Stimulated activated CD4-positive, alpha-beta T cell treated with anti-CD3 and anti-CD28 coated beads, Interleukin-4, amount 100 ng/mL, for 4 hours (primary cell): ENCODE data around the gene NPHP4.

ENCODE experiments used
- DNase-seq, 2 experiments: peaks; one replicate each; pipeline ENCODE4 v3.0.0-alpha.2; 2020

NPHP4 gene

GRCh38 chr1:5888606-5889211, 103.5 kb downstream of the NPHP4 start:
- no peak for DNase-seq

DNA sequence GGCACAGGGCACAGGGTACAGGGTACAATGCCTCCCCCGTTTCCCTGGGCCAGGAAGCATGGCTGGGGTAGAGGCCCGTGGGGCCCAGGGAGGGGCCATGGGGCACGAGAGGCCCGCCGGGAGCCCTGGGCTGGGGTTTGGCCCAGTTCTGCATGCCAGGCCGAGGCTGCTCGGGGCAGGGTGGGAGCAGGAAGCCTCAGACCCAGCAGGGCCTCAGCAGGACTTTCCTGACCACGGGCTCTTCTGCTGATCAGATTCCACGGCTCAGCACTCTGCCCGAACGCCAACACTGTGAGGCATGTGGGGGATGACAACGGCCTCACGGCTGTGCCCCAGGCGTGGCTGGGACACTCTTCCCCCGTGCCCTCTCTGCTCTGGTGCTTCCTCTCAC, 104.3 kb downstream of the NPHP4 start:
- DNase-seq = no peak

GRCh38 chr1:5887349-5887970, 104.8 kb downstream of the NPHP4 start:
- DNase-seq = no peak

GRCh38 chr1:5886541-5887348, 105.5 kb downstream of the NPHP4 start:
- no peak for DNase-seq

DNA sequence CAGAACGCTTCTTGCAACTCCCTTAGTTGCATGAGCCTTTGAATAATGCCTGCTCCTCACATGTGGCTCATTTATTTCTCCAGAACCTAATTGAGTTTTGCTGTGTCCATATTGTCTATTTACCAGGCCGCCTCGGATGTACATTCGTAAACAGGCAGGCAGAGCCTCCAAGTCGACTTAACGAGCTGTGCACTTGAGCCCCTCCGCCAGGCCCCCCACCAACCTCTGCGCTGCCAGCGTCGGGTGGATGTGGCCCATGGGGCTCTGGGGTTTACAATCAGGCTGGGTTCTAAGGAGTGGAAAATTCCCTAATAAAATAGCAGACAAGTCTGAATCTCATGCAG, 106.1 kb downstream of the NPHP4 start:
- no peak for DNase-seq

- DNase-seq = no peak
Observed at GRCh38 chr1:5885471-5886139, 106.6 kb downstream of the NPHP4 start.

DNA sequence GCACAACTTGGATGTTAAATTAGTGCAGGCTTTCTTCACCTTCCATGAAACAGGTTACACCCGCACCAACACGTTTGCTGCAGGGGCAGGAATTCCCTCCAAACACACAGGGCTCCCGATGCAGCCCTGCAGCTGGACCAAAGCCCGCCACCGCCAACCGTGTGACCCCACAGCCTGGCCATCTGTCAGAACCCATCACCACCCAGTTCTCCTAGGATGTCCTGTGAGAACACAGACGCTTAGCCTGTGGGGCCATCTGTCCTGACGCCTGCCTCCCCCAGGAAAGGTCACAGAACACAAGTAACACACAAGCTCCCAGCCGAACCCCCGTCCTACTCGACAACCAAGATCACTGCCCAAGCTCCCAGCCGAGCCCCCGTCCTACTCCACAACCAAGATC, 108.1 kb downstream of the NPHP4 start:
- no peak for DNase-seq

DNA sequence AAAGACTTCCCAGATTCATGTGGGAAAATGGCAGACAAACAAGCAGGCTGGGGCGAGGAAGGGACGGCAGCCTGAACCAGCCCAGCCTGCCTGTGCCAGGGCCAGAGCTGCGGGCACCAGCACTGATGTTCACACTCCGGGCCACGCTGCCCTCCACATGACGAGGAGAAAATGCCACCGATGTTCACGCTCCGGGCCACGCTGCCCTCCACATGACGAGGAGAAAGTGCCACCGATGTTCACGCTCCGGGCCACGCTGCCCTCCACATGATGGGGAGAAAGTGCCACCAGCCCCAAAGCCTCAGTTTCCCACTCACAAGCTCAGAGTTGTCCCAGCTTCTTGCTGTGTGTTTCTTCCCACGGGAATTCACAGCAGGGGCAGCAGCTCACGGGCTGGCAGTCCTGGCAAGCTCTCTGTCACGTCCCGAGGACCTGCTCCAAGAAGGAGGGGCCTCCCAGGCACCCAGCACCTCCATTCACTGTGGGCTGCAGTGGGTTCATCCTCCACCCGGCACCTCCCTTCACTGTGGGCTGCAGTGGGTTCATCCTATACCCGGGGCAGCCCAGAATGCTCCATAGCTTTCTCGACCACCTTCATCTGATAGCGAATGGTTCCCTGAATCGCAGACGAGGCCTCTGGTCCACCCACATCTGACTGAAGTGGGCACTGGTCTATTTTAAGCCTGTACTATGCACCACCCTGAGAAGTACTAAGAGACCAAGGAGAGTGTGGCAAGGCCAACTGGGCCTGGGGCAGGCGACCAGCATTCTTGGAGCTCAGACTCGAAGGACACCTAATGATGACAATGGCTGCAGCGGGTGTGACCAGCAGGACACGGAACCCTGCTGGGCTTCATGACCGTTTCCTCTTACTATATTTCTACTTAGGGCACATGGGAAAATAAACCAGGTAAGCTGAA, 108.8 kb downstream of the NPHP4 start:
- no peak for DNase-seq

- no peak for DNase-seq
Observed at GRCh38 chr1:5882367-5883128, 109.7 kb downstream of the NPHP4 start.

DNA sequence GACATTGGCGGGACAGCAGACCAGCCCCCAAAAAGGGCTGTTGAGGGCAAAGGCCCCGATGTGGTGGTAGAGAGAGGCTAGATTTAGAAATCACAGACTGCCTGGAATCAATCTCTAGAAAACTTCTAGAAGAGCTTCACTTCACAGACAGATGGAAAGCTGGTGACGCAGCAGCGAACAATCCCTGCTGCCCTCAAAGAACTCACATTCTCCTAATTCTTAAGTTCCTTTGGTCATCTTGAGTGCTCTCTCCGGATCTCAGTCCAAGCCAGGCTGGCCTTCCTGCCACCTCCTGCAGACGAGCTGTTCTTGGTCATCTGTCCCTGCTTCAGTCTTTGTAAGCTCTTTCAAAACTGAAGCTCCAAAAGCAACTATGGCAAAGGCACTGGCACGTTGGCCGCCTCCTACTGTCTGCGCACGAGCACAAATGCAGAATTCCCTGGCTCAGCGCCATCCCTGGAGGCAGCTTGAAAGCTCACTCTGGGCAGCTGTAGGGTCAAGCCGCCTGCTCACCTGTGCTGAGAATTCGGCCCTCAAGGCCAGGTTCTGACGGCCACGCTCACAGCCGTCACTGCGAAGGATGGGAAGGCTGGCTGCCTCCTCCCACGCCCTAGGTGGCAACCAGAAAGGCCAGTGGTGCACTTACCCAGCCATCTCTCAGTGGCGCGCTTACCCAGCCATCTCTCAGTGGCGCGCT, 110.6 kb downstream of the NPHP4 start:
- no peak for DNase-seq

GRCh38 chr1:5880630-5881405, 111.4 kb downstream of the NPHP4 start:
- no peak for DNase-seq

GRCh38 chr1:5879421-5879820, 112.8 kb downstream of the NPHP4 start:
- no peak for DNase-seq

DNA sequence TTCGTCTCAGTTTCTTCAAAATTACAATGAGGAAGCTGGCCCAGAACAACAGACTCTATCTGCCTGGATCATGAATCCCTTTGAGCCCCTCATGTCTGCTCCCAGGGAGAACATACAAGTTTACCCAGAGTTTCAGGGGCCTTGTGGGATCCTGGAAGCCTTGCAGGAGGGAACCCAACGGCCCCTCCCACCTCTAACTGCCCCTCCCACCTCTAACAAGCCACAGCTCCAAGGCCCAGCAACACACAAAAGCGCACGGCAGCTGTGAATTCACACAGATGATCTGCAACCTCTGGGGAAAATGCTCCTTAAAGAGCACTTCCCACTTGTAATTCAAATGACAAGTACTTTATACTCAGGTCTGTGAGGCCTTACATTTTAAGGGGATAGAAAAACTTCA, 113.3 kb downstream of the NPHP4 start:
- DNase-seq = no peak

GRCh38 chr1:5877683-5878530, 114.3 kb downstream of the NPHP4 start:
- no peak for DNase-seq

DNA sequence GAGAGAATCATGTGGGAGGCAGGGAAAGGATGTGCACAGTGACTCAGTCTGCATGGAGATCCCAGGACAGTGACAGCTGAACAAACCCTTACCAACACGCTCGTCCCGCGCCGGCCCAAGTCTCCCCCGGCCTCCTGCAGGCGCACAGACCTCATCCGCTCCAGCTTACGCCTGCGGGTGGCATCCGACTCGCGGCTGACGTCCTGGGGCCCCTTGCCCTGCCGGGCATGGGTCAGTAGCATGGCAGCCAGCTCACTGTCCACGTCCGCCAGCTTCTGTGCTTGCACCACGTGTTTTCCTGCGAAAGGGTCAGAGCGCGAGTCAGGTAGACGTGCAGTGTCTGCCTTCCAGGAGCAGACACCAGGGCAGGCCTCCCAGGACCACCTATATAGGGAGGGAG, 115.2 kb downstream of the NPHP4 start:
- DNase-seq = no peak

DNA sequence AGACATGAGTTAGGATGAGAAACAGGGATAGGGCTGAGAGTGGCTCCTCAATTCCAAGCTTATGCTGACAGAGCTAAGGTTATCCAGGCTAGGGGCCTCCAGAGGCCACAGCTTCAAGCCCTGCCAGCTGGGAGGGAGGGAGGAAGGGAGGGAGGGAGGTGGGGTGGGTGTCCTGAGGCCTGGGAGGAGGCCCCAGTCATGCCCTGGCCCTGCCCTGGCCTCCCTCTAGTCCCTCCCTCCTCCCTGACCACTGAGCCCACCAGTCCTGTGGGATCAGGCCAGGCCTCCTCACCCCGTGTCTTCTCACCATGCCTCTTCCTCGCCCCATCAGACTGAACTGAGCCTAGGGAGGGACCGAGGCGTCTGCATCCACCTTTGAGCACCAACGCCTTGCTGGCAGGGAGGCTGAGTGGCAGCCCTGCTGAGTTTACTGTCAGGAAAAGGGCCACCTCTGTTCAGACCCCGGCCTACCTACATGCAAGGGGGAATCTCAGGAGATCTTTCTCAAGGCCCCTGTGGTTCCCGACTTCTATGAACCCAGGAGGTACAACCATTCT, 116.1 kb downstream of the NPHP4 start:
- DNase-seq = no peak

GRCh38 chr1:5875345-5875910, 116.8 kb downstream of the NPHP4 start:
- no peak for DNase-seq

GRCh38 chr1:5874416-5875110, 117.7 kb downstream of the NPHP4 start:
- DNase-seq = no peak
